Measurements from ENCODE around the gene COL6A2. TPM values are rescaled to one million over a fixed set of nuclear protein-coding genes. Genes with fewer than 3 reads are reported as not detected.

COL6A2 gene
- total and polyA plus RNA-seq, 2 experiments from 2014 or later: 28.4 to 89.2 TPM

- TF ChIP-seq ETS1 (IDR thresholded peaks at IDR 0.05): no peak
- no peak for TF ChIP-seq ZNF114 (CRISPR knock-in tag; IDR thresholded peaks at IDR 0.05)
- no peak for TF ChIP-seq CREB1 (CRISPR knock-in tag; IDR thresholded peaks at IDR 0.05; ENCODE audit: low read depth)
- TF ChIP-seq JUNB (IDR thresholded peaks at IDR 0.05; ENCODE audit: unreplicated experiment): no peak
Observed at GRCh38 chr21:46051821-46052675, 45.9 kb upstream of the COL6A2 start (continued).

- ATAC-seq: no peak
- Mint-ChIP-seq H3K9me3 (peaks cover 5% of the 10 kb centered on the region), H3K27ac (no peak overlapping the region), H3K27me3 (ENCODE audit: insufficient read depth, low read depth, poor library complexity) (peaks cover 5% of the 10 kb centered on the region), H3K4me3 (no peak overlapping the region), H3K4me1 (peaks cover 12% of the 10 kb centered on the region), H3K36me3 (ENCODE audit: low read depth) (peaks cover 3% of the 10 kb centered on the region; the same call in 1 of the 3 replicates)
- no peak overlapping the region for H3K27ac ChIP-seq (ENCODE audit: low read depth)
- no peak overlapping the region for H2AFZ ChIP-seq
- no peaks in the 10 kb centered on the region for H4K20me1 ChIP-seq (replicated peaks; ENCODE audit: insufficient read depth)
- no peaks in the 10 kb centered on the region for H3K9me2 ChIP-seq (ENCODE audit: insufficient read depth)
- H3K4me3 ChIP-seq: no peak overlapping the region
- no peak for DNase-seq (ENCODE audit: low spot score)
- no peak overlapping the region for H3K4me2 ChIP-seq
- peaks cover 11% of the 10 kb centered on the region; the same call in 1 of the 2 replicates for H3K4me1 ChIP-seq (ENCODE audit: insufficient read depth)
- H3K36me3 ChIP-seq (ENCODE audit: insufficient read depth): no peaks in the 10 kb centered on the region
- H3K27me3 ChIP-seq (ENCODE audit: insufficient read depth): no peaks in the 10 kb centered on the region
- no peaks in the 10 kb centered on the region for H3K79me2 ChIP-seq (replicated peaks; ENCODE audit: insufficient read depth)
- H3F3A ChIP-seq (replicated peaks; ENCODE audit: low read depth): 0 out of 2 replicates have a peak, but pooled peaks cover 9% of the 10 kb centered on the region
- TF ChIP-seq CREB1 (CRISPR knock-in tag; IDR thresholded peaks at IDR 0.05; ENCODE audit: low read depth): no peak
- no peak for TF ChIP-seq REST (IDR thresholded peaks at IDR 0.05; ENCODE audit: unreplicated experiment)
- TF ChIP-seq POLR2AphosphoS5 (IDR thresholded peaks at IDR 0.05; ENCODE audit: low read depth): no peak
- TF ChIP-seq STAT1 (IDR thresholded peaks at IDR 0.05; ENCODE audit: unreplicated experiment): no peak
- no peak for TF ChIP-seq ZNF331 (CRISPR knock-in tag; IDR thresholded peaks at IDR 0.05; ENCODE audit: low read depth)
- no peak for TF ChIP-seq ETS1 (IDR thresholded peaks at IDR 0.05)
- TF ChIP-seq EZH2 (IDR thresholded peaks at IDR 0.05; ENCODE audit: low read depth, unreplicated experiment): no peak
- no peak for TF ChIP-seq NANOG (IDR thresholded peaks at IDR 0.05; ENCODE audit: borderline replicate concordance)
Observed at GRCh38 chr21:46052703-46053651, 44.9 kb upstream of the COL6A2 start.

Measured in GM23338 (cell line).